NCI-H2107 (cell line): ENCODE results near the gene ZNF609.

Experiments used
- DNase-seq: peaks from one replicate; lab custom pipeline; 2025; lab: John Stamatoyannopoulos, UW

The ZNF609 gene

GRCh38 chr15:64731805-64732151 lies 271.4 kb downstream of the ZNF609 start:
- DNase-seq = no peak

GRCh38 chr15:64732156-64732860 lies 271.9 kb downstream of the ZNF609 start:
- no peak for DNase-seq
